NB4 (cell line): ENCODE results near the gene ORC4.
A peak's percentile ranks its signal among the peaks of the same experiment; 100 is the strongest.
"Not testable (repeated sequence)": the region's sequence is repeated elsewhere in the genome, so short reads cannot be mapped to it uniquely, and the experiment has no call there.

Experiments used
- DNase-seq: peaks from one replicate; pipeline ENCODE4 v3.0.0; 2010; ENCODE audit warnings: low read depth
- H3K4me3 ChIP-seq: one replicate; pipeline ENCODE4 v1.5.1; 2011; ENCODE audit warnings: mild to moderate bottlenecking, low read depth, low read length, moderate library complexity
- CTCF ChIP-seq: IDR thresholded peaks from one replicate; pipeline ENCODE4 v1.5.1; 2012; ENCODE audit warnings: low read depth, low read length
- MAX ChIP-seq: IDR thresholded peaks from 2 replicates; pipeline ENCODE4 v1.6.1; 2011; ENCODE audit warnings: low read depth, low read length
- MYC ChIP-seq: IDR thresholded peaks from 2 replicates; pipeline ENCODE4 v1.6.1; 2011; ENCODE audit warnings: low read depth, low read length
- POLR2A ChIP-seq: IDR thresholded peaks from 2 replicates; pipeline ENCODE4 v1.6.1; 2011; ENCODE audit warnings: mild to moderate bottlenecking; ENCODE audit not compliant: insufficient read length; ENCODE audit errors: extremely low read depth

Gene ORC4

GRCh38 chr2:147999126-147999525 lies 21.4 kb downstream of the ORC4 start:
- no peak for DNase-seq
- TF ChIP-seq MAX (no peak), POLR2A (no peak), MYC (no peak), CTCF (no peak)
- H3K4me3 ChIP-seq, result no peak overlapping the region

- no peak for DNase-seq
- TF ChIP-seq MYC (no peak), MAX (no peak), POLR2A (no peak), CTCF (no peak)
- H3K4me3 ChIP-seq, result no peak overlapping the region
Observed at GRCh38 chr2:147998203-147998602, 22.3 kb downstream of the ORC4 start.

GRCh38 chr2:147996828-147997227 lies 23.7 kb downstream of the ORC4 start:
- no peak for DNase-seq
- TF ChIP-seq MYC, result no peak
- TF ChIP-seq MAX, result no peak
- no peak for TF ChIP-seq CTCF
- no peak for TF ChIP-seq POLR2A
- H3K4me3 ChIP-seq, result no peak overlapping the region

GRCh38 chr2:147994965-147995364 lies 25.6 kb downstream of the ORC4 start:
- H3K4me3 ChIP-seq, result not testable (repeated sequence)

GRCh38 chr2:147989809-147990403 lies 30.6 kb downstream of the ORC4 start:
- H3K4me3 ChIP-seq, result no peak overlapping the region
- TF ChIP-seq MAX (no peak), CTCF (peak; percentile 44)
- peak; percentile 64 for DNase-seq

More at GRCh38 chr2:147994965-147995364, 25.6 kb downstream of the ORC4 start:
- not testable (repeated sequence) for DNase-seq

- no peak for DNase-seq
- TF ChIP-seq MYC, result no peak
- no peak for TF ChIP-seq MAX
- TF ChIP-seq POLR2A, result no peak
- TF ChIP-seq CTCF, result no peak
- H3K4me3 ChIP-seq, result no peak overlapping the region
Observed at GRCh38 chr2:147989102-147989501, 31.4 kb downstream of the ORC4 start.
